ENCODE results near the gene KY. TPM values are rescaled to one million over a fixed set of nuclear protein-coding genes. Genes with fewer than 3 reads are reported as not detected.

Gene KY
- total RNA-seq, 1 donor from 2014 or later: not detected

Other genes with a start within 250 kb of the KY start
- 80.8 and 87.0 TPM in 2 replicates for gene ANAPC13, start 165.0 kb downstream of the KY start, total RNA-seq
- 14.0 and 17.5 TPM in 2 replicates for gene CEP63, start 165.0 kb downstream of the KY start, total RNA-seq
- 2.4 and 6.5 TPM in 2 replicates for gene EPHB1, start 144.2 kb upstream of the KY start, total RNA-seq